Measurements from ENCODE around the gene GUCY1A2. TPM values are rescaled to one million over a fixed set of nuclear protein-coding genes. Genes with fewer than 3 reads are reported as not detected.

GUCY1A2 gene
- total RNA-seq, 2 donors from 2014 or later: 4.4 to 6.3 TPM

- ATAC-seq: no peak
Observed at GRCh38 chr11:106745941-106746340, 272.3 kb downstream of the GUCY1A2 start.

GRCh38 chr11:106733635-106734034 lies 284.6 kb downstream of the GUCY1A2 start:
- TF ChIP-seq POLR2A (IDR thresholded peaks at IDR 0.05): no peak
- TF ChIP-seq, protein P1, sequence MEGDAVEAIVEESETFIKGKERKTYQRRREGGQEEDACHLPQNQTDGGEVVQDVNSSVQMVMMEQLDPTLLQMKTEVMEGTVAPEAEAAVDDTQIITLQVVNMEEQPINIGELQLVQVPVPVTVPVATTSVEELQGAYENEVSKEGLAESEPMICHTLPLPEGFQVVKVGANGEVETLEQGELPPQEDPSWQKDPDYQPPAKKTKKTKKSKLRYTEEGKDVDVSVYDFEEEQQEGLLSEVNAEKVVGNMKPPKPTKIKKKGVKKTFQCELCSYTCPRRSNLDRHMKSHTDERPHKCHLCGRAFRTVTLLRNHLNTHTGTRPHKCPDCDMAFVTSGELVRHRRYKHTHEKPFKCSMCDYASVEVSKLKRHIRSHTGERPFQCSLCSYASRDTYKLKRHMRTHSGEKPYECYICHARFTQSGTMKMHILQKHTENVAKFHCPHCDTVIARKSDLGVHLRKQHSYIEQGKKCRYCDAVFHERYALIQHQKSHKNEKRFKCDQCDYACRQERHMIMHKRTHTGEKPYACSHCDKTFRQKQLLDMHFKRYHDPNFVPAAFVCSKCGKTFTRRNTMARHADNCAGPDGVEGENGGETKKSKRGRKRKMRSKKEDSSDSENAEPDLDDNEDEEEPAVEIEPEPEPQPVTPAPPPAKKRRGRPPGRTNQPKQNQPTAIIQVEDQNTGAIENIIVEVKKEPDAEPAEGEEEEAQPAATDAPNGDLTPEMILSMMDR (IDR thresholded peaks at IDR 0.05): no peak
- Histone ChIP-seq H3K9me3 (no peaks in the 10 kb centered on the region), H3K4me1 (no peaks in the 10 kb centered on the region), H3K27me3 (no peaks in the 10 kb centered on the region), H3K4me3 (no peak overlapping the region), H3K36me3 (replicated peaks in 1 of 2; ENCODE audit: insufficient read depth in 1 of 2, low read depth in 2 of 2) (no peaks in the 10 kb centered on the region), H3K27ac (no peak overlapping the region)
- 85 to 86% methylated on average over 4 of the region's 4 CpGs for WGBS, 2 donors
- intact Hi-C loops (cut with DNase I): no loop called here
- no peak for ATAC-seq
- no peak for DNase-seq

More at GRCh38 chr11:106745941-106746340, 272.3 kb downstream of the GUCY1A2 start:
- Histone ChIP-seq H3K36me3 (replicated peaks in 1 of 2; ENCODE audit: insufficient read depth in 1 of 2, low read depth in 2 of 2) (no peaks in the 10 kb centered on the region), H3K27me3 (no peaks in the 10 kb centered on the region), H3K9me3 (no peaks in the 10 kb centered on the region), H3K4me1 (no peaks in the 10 kb centered on the region), H3K4me3 (no peak overlapping the region), H3K27ac (no peak overlapping the region)
- no peak for TF ChIP-seq POLR2A (IDR thresholded peaks at IDR 0.05)
- TF ChIP-seq, protein P1 (IDR thresholded peaks at IDR 0.05): no peak
- 78 to 87% methylated on average over 1 of the region's 1 CpG for WGBS, 2 donors
- intact Hi-C loops (cut with DNase I): no loop called here
- DNase-seq: no peak

- Histone ChIP-seq H3K36me3 (replicated peaks in 1 of 2; ENCODE audit: insufficient read depth in 1 of 2, low read depth in 2 of 2) (no peaks in the 10 kb centered on the region), H3K27ac (no peak overlapping the region), H3K4me1 (no peaks in the 10 kb centered on the region), H3K4me3 (no peak overlapping the region), H3K27me3 (no peaks in the 10 kb centered on the region), H3K9me3 (no peaks in the 10 kb centered on the region)
- intact Hi-C loops (cut with DNase I): no loop called here
- DNase-seq (no peak), ATAC-seq (no peak)
- TF ChIP-seq, protein P1 (IDR thresholded peaks at IDR 0.05): no peak
- TF ChIP-seq POLR2A (IDR thresholded peaks at IDR 0.05): no peak
Observed at GRCh38 chr11:106728859-106729258, 289.4 kb downstream of the GUCY1A2 start.

DNA sequence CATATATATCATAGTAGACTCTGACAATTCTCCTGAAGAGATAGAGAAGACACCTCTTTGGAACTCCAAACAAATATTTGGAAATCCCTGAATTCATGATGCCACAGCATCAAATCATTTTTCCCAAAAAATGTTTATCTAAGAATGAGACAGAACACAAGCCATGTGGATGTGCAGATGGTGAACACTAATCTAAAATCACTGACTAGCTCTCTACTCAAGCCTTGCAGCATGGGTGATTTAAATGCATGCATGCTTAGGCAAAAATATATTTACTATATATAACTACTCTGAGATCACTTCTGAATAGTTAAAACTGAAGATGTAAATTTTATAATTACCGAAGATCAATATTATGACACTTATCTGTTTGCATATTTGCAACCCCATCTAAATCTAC lies 289.9 kb downstream of the GUCY1A2 start:
- Histone ChIP-seq H3K36me3 (replicated peaks in 1 of 2; ENCODE audit: insufficient read depth in 1 of 2, low read depth in 2 of 2) (no peaks in the 10 kb centered on the region), H3K4me1 (no peaks in the 10 kb centered on the region), H3K9me3 (no peaks in the 10 kb centered on the region), H3K4me3 (no peak overlapping the region), H3K27me3 (no peaks in the 10 kb centered on the region), H3K27ac (no peak overlapping the region)
- TF ChIP-seq POLR2A (IDR thresholded peaks at IDR 0.05): no peak
- intact Hi-C loops (cut with DNase I): no loop called here
- ATAC-seq (no peak), DNase-seq (no peak)
- 89 to 96% methylated on average over 1 of the region's 1 CpG for WGBS, 2 donors

DNA sequence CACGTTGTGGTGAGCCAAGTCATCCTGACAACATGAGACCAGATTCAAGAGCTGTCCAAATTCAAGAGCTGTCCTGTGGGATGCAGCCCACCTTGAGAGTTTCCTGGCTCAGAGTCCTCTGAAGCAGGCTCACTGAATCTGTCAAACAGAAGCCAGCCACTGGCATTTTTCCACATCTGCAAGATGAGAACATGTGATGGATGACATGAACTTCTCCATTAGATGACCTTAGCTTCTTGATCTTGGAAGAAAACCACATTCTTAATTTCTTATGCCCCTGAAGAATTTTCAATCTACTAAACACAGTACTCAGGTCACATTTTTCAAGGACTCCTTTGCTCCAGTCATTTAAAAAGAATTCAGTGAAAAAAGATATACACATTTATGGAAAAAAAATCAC lies 291.0 kb downstream of the GUCY1A2 start:
- no peak for TF ChIP-seq POLR2A (IDR thresholded peaks at IDR 0.05)
- TF ChIP-seq, protein P1 (IDR thresholded peaks at IDR 0.05): no peak
- no peaks in the 10 kb centered on the region for H3K36me3 ChIP-seq (replicated peaks in 1 of 2; ENCODE audit: insufficient read depth in 1 of 2, low read depth in 2 of 2)
- intact Hi-C loops (cut with DNase I): no loop called here
- no peak overlapping the region for H3K4me3 ChIP-seq
- H3K9me3 ChIP-seq: no peaks in the 10 kb centered on the region
- WGBS, 2 donors: 57 to 61% methylated on average over 1 of the region's 1 CpG
- DNase-seq (no peak), ATAC-seq (no peak)
- H3K27me3 ChIP-seq: no peaks in the 10 kb centered on the region
- no peaks in the 10 kb centered on the region for H3K4me1 ChIP-seq
- no peak overlapping the region for H3K27ac ChIP-seq

Data from body of pancreas (tissue), 4 donors.